Measurements from ENCODE around the gene NPDC1.

- TF ChIP-seq POLR2AphosphoS5 (IDR thresholded peaks at IDR 0.05; ENCODE audit: low read depth, low read length), result no peak
- TF ChIP-seq POLR2A (IDR thresholded peaks at IDR 0.05; ENCODE audit: low read depth, low read length), result no peak
- TF ChIP-seq TAF1 (IDR thresholded peaks at IDR 0.05; ENCODE audit: borderline replicate concordance, low read depth, low read length), result no peak
These were observed 25.9 kb downstream of the NPDC1 start for GRCh38 chr9:137019891-137020683.
